ENCODE measurements around the gene RACGAP1. TPM values are rescaled to one million over a fixed set of nuclear protein-coding genes. Genes with fewer than 3 reads are reported as not detected.

The RACGAP1 gene
- total RNA-seq, 2 donors from 2014 or later: 109 to 195 TPM

- no peak overlapping the region for H3K27ac Mint-ChIP-seq
- H3K36me3 Mint-ChIP-seq: peaks cover 6 to 7% of the 10 kb centered on the region in 2 donors
- no peak for ATAC-seq
- no peaks in the 10 kb centered on the region for H3K9me3 Mint-ChIP-seq
- no peak for DNase-seq (ENCODE audit: low spot score in 2 of 2)
Measured at GRCh38 chr12:49960474-49961110, 64.7 kb downstream of the RACGAP1 start.

- ATAC-seq (no peak), DNase-seq (ENCODE audit: low spot score in 2 of 2) (no peak)
- Mint-ChIP-seq H3K36me3 (peaks cover 6 to 7% of the 10 kb centered on the region in 2 donors), H3K27ac (no peak overlapping the region), H3K9me3 (no peaks in the 10 kb centered on the region)
Measured at GRCh38 chr12:49959685-49960473, 65.4 kb downstream of the RACGAP1 start.

- H3K27ac Mint-ChIP-seq: no peak overlapping the region
- DNase-seq (ENCODE audit: low spot score in 2 of 2): no peak
Measured at GRCh38 chr12:49957570-49957967, 67.7 kb downstream of the RACGAP1 start.

GRCh38 chr12:49956663-49957569 lies 68.4 kb downstream of the RACGAP1 start:
- H3K9me3 Mint-ChIP-seq: no peaks in the 10 kb centered on the region
- H3K27ac Mint-ChIP-seq: no peak overlapping the region
- peaks cover 6 to 7% of the 10 kb centered on the region in 2 donors for H3K36me3 Mint-ChIP-seq
- ATAC-seq (no peak), DNase-seq (ENCODE audit: low spot score in 2 of 2) (no peak)

More at GRCh38 chr12:49957570-49957967, 67.7 kb downstream of the RACGAP1 start:
- H3K9me3 Mint-ChIP-seq: no peaks in the 10 kb centered on the region
- no peak for ATAC-seq
- peaks cover 6 to 7% of the 10 kb centered on the region in 2 donors for H3K36me3 Mint-ChIP-seq

- Mint-ChIP-seq H3K27ac (no peak overlapping the region), H3K36me3 (peaks cover 6 to 7% of the 10 kb centered on the region in 2 donors), H3K9me3 (no peaks in the 10 kb centered on the region)
- ATAC-seq: no peak
- DNase-seq (ENCODE audit: low spot score in 2 of 2): no peak
Measured at GRCh38 chr12:49955899-49956662, 69.2 kb downstream of the RACGAP1 start.

GRCh38 chr12:49954863-49955830 lies 70.1 kb downstream of the RACGAP1 start:
- Mint-ChIP-seq H3K27ac (no peak overlapping the region), H3K36me3 (peaks cover 0 to under 1% of the 10 kb centered on the region in 2 donors), H3K9me3 (no peaks in the 10 kb centered on the region)
- DNase-seq (ENCODE audit: low spot score in 2 of 2): no peak
- peak in 1 of 2 donors; percentile 32 for ATAC-seq

- no peak for ATAC-seq
- no peak for DNase-seq (ENCODE audit: low spot score in 2 of 2)
- H3K36me3 Mint-ChIP-seq: no peaks in the 10 kb centered on the region
- no peak overlapping the region for H3K27ac Mint-ChIP-seq
- no peaks in the 10 kb centered on the region for H3K9me3 Mint-ChIP-seq
Measured at GRCh38 chr12:49953961-49954846, 71.1 kb downstream of the RACGAP1 start.

GRCh38 chr12:49953151-49953550 lies 72.1 kb downstream of the RACGAP1 start:
- DNase-seq (ENCODE audit: low spot score in 2 of 2): no peak
- H3K27ac Mint-ChIP-seq: no peak overlapping the region
- no peak for ATAC-seq

GRCh38 chr12:49952391-49953055 lies 72.8 kb downstream of the RACGAP1 start:
- no peak overlapping the region for H3K27ac Mint-ChIP-seq
- no peaks in the 10 kb centered on the region for H3K36me3 Mint-ChIP-seq
- H3K9me3 Mint-ChIP-seq: no peaks in the 10 kb centered on the region
- ATAC-seq (no peak), DNase-seq (ENCODE audit: low spot score in 2 of 2) (no peak)

More at GRCh38 chr12:49953151-49953550, 72.1 kb downstream of the RACGAP1 start:
- Mint-ChIP-seq H3K36me3 (no peaks in the 10 kb centered on the region), H3K9me3 (no peaks in the 10 kb centered on the region)

- Mint-ChIP-seq H3K9me3 (no peaks in the 10 kb centered on the region), H3K36me3 (no peaks in the 10 kb centered on the region), H3K27ac (no peak overlapping the region)
- no peak for DNase-seq (ENCODE audit: low spot score in 2 of 2)
- no peak for ATAC-seq
Measured at GRCh38 chr12:49951411-49952240, 73.7 kb downstream of the RACGAP1 start.

- ATAC-seq (no peak), DNase-seq (ENCODE audit: low spot score in 2 of 2) (no peak)
- H3K27ac Mint-ChIP-seq: no peak within 1 kb of the TSS
- no peaks in the 10 kb centered on the region for H3K9me3 Mint-ChIP-seq
- no peaks in the 10 kb centered on the region for H3K36me3 Mint-ChIP-seq
Measured at GRCh38 chr12:49950273-49951251, 74.7 kb downstream of the RACGAP1 start, which contains the start of gene AQP2. TSS of gene AQP2 (plus strand) at chr12:49950737. CDS start at chr12:49950831, 94 bp downstream.

- DNase-seq (ENCODE audit: low spot score in 2 of 2) (no peak), ATAC-seq (no peak)
- Mint-ChIP-seq H3K9me3 (no peaks in the 10 kb centered on the region), H3K27ac (no peak overlapping the region), H3K36me3 (no peaks in the 10 kb centered on the region)
Measured at GRCh38 chr12:49949866-49950265, 75.4 kb downstream of the RACGAP1 start.
